Measurements from ENCODE around the gene CLEC17A.
"Not testable (repeated sequence)": the region's sequence is repeated elsewhere in the genome, so short reads cannot be mapped to it uniquely, and the experiment has no call there.

Gene CLEC17A

GRCh38 chr19:14560776-14561108, 22.1 kb upstream of the CLEC17A start:
- no peak for TF ChIP-seq CTCF (conservative IDR thresholded peaks at IDR 0.05; ENCODE audit: low read depth, low read length)

GRCh38 chr19:14561249-14561648, 21.6 kb upstream of the CLEC17A start:
- DNase-seq (ENCODE audit: low read depth) = no peak
- H3K4me3 ChIP-seq (ENCODE audit: low read length) = no peak overlapping the region
- no peak for TF ChIP-seq CTCF (conservative IDR thresholded peaks at IDR 0.05; ENCODE audit: low read depth, low read length)

More at GRCh38 chr19:14560776-14561108, 22.1 kb upstream of the CLEC17A start:
- DNase-seq (ENCODE audit: low read depth) = no peak
- H3K4me3 ChIP-seq (ENCODE audit: low read length) = no peak overlapping the region

GRCh38 chr19:14561847-14562351, 21.0 kb upstream of the CLEC17A start:
- no peak for DNase-seq (ENCODE audit: low read depth)
- no peak overlapping the region for H3K4me3 ChIP-seq (ENCODE audit: low read length)
- no peak for TF ChIP-seq CTCF (conservative IDR thresholded peaks at IDR 0.05; ENCODE audit: low read depth, low read length)

- no peak overlapping the region for H3K4me3 ChIP-seq (ENCODE audit: low read length)
- TF ChIP-seq CTCF (conservative IDR thresholded peaks at IDR 0.05; ENCODE audit: low read depth, low read length) = no peak
- no peak for DNase-seq (ENCODE audit: low read depth)
Measured at GRCh38 chr19:14562660-14563589, 20.0 kb upstream of the CLEC17A start.

- H3K4me3 ChIP-seq (ENCODE audit: low read length) = no peak overlapping the region
- TF ChIP-seq CTCF (conservative IDR thresholded peaks at IDR 0.05; ENCODE audit: low read depth, low read length) = no peak
- DNase-seq (ENCODE audit: low read depth) = no peak
Measured at GRCh38 chr19:14563590-14563926, 19.3 kb upstream of the CLEC17A start.

- TF ChIP-seq CTCF (conservative IDR thresholded peaks at IDR 0.05; ENCODE audit: low read depth, low read length) = no peak
- DNase-seq (ENCODE audit: low read depth) = no peak
- no peak overlapping the region for H3K4me3 ChIP-seq (ENCODE audit: low read length)
Measured at GRCh38 chr19:14563989-14564651, 18.8 kb upstream of the CLEC17A start.

- DNase-seq (ENCODE audit: low read depth); H3K4me3 ChIP-seq (ENCODE audit: low read length): not testable (repeated sequence)
Measured at GRCh38 chr19:14564652-14565297, 18.1 kb upstream of the CLEC17A start.
